Peyer's patch (tissue), 4 donors: ENCODE data around the gene SLC20A1.

ENCODE experiments used
- CTCF ChIP-seq, 6 experiments: fragments of 450-650 bp in 4 of 6; fragments of 200-600 bp in 2 of 6; sonication (generic) in 1 of 6; IDR thresholded peaks; one replicate each; pipeline ENCODE4 v1.5.1; 2017 to 2019; ENCODE audit warnings: antibody characterized with exemption in 6 of 6, mild to moderate bottlenecking in 3 of 6, moderate library complexity in 1 of 6
- POLR2A ChIP-seq, 2 donors: fragments of 450-650 bp; IDR thresholded peaks; one replicate each; pipeline ENCODE4 v1.5.1; 2017; ENCODE audit warnings: antibody characterized with exemption in 2 of 2, mild to moderate bottlenecking in 2 of 2, moderate library complexity in 2 of 2

DNA sequence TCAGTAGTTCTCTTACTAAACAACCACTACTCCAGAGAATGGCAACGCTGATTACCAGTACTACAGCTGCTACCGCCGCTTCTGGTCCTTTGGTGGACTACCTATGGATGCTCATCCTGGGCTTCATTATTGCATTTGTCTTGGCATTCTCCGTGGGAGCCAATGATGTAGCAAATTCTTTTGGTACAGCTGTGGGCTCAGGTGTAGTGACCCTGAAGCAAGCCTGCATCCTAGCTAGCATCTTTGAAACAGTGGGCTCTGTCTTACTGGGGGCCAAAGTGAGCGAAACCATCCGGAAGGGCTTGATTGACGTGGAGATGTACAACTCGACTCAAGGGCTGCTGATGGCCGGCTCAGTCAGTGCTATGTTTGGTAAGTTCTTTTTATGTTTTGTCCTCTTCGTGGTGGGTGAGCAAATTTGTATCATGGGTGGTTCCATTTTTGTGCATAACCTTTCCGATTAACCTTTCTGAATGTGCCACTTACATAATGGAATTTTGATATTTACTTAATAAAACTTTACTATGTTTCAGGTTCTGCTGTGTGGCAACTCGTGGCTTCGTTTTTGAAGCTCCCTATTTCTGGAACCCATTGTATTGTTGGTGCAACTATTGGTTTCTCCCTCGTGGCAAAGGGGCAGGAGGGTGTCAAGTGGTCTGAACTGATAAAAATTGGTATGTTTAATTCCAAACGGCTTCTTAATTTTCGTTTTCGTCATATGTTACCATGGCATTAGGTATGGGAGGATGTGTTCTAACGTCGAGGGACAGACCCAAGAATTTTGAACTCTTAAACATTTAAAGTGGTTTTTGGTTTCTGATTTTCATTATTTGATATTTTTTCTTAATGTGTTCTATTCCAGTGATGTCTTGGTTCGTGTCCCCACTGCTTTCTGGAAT is 1.3 kb downstream of the SLC20A1 start:
- TF ChIP-seq CTCF (IDR thresholded peaks at IDR 0.05) (no peak), POLR2A (IDR thresholded peaks at IDR 0.05) (no peak)
